IPS-18c (cell line): ENCODE results near the gene ABCG2.
"Not testable (repeated sequence)": the region's sequence is repeated elsewhere in the genome, so short reads cannot be mapped to it uniquely, and the experiment has no call there.

Source experiments
- H3K4me3 ChIP-seq: 2 replicates; pipeline ENCODE4 v1.7.0; 2013; ENCODE audit warnings: low read depth, mild to moderate bottlenecking, low read length, moderate library complexity; ENCODE audit not compliant: insufficient read depth
- H3K9me3 ChIP-seq: one replicate; pipeline ENCODE4 v1.6.1; 2013; ENCODE audit warnings: mild to moderate bottlenecking, low read length, moderate library complexity; ENCODE audit not compliant: control insufficient read depth, insufficient read depth

Gene ABCG2

GRCh38 chr4:88177983-88178625, 19.7 kb upstream of the ABCG2 start:
- Histone ChIP-seq H3K9me3 (no peaks in the 10 kb centered on the region), H3K4me3 (no peak overlapping the region)

GRCh38 chr4:88172987-88173386, 14.5 kb upstream of the ABCG2 start:
- H3K4me3 ChIP-seq = no peak overlapping the region
- no peaks in the 10 kb centered on the region for H3K9me3 ChIP-seq

- no peak overlapping the region for H3K4me3 ChIP-seq
- H3K9me3 ChIP-seq = no peaks in the 10 kb centered on the region
These were observed 12.8 kb upstream of the ABCG2 start for GRCh38 chr4:88171206-88171605.

DNA sequence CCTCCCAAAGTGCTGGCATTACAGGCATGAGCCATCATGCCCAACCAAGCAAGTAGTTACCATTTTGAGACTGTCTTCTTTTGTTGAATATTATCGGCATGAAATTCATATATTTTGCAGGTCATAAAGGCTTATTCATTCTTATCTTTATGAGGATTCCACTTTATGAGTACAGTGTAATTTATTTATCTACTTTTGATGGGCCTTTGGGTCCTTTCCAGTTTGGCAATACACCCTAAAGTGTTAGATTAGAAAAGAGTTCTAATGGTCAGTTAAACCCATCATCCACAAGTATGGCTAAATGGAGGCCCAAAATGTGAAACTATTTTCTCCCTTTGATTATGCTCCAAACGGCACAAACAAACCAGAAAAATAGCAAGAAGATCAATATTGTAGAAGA, 10.9 kb upstream of the ABCG2 start:
- Histone ChIP-seq H3K4me3 (no peak overlapping the region), H3K9me3 (no peaks in the 10 kb centered on the region)

DNA sequence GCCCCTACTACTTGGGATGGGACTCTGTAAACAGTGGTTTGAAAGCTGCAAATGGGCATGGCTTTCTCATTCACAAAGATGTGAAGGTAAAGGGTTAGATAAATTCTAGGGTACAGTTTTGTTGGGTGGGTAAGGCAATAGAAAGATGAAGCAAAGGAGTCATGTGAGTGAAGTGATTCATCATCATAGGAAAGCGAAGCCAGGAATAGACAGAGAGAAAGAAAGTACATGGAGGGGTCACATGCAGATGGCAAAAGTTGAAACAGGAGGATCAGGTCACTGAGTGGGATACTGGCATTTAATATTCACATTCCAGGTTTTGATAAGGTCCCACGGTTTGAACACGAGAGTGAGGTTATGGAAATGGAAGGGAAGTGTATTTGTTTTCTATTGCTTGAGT, 8.2 kb upstream of the ABCG2 start:
- Histone ChIP-seq H3K9me3 (no peaks in the 10 kb centered on the region), H3K4me3 (no peak overlapping the region)

DNA sequence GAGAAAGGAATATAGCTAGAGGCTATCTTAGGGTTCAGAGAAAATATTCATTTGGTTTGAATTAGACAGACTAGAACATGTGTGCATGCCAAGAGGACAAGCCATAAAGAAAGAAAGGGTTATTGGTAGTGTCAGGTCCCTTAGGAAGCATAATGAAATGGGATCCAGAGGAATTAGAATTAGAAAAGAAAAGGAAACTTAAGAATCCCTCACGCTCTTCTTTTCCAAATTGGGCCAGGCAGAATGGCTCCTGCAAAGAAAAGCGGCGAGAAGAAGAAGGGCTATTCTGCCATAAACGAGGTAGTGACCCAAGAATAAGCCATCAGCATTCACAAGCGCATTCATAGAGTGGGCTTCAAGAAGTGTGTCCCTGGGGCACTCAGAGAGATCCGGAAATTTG, 4.9 kb upstream of the ABCG2 start:
- H3K9me3 ChIP-seq = no peaks in the 10 kb centered on the region
- no peak overlapping the region for H3K4me3 ChIP-seq

DNA sequence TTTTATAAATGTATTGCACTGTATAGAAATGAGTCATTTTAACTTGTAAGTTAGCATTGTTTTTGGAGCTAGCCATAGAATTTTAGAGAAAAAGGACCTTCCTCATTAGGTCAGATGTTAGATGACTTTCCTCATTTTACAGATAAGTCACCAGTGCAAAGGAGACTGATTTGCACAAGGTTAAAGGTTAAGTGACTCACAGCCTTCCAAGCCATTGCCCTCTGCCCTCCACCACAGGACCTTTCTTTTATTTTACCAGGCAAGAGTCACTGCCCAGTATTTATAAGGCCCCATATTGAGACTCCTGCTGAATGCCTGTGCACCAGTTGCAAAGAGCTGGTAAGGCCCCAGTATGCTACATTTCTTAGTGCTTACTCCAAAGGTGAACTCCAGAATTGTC, 4.2 kb upstream of the ABCG2 start:
- no peak overlapping the region for H3K4me3 ChIP-seq
- no peaks in the 10 kb centered on the region for H3K9me3 ChIP-seq

GRCh38 chr4:88159229-88159725, 838 bp upstream of the ABCG2 start:
- H3K9me3 ChIP-seq = no peaks in the 10 kb centered on the region
- peak overlapping the region; percentile 72 for H3K4me3 ChIP-seq

DNA sequence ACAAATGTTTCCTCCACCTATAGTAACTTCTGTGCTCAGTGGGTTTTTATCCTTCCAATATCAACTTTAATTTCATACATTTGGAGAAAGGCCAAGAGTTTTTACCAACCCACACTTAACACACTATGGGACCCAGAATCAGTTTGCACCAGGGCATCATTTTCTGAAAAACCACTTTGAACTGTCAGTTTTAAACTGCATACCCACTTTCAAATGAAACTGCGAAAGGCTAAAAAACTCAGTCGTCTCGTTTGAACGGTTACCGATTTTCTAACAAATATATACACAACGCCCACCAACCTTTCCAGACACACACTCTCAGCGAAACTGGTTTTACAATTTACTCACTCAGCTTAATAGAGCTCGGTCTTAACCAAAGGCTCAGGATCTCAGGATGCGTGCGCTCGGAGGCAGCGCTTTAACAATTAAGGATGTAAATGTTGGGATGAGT, 376 bp downstream of the ABCG2 start:
- H3K9me3 ChIP-seq = no peaks in the 10 kb centered on the region
- peak overlapping the region; percentile 72 for H3K4me3 ChIP-seq

DNA sequence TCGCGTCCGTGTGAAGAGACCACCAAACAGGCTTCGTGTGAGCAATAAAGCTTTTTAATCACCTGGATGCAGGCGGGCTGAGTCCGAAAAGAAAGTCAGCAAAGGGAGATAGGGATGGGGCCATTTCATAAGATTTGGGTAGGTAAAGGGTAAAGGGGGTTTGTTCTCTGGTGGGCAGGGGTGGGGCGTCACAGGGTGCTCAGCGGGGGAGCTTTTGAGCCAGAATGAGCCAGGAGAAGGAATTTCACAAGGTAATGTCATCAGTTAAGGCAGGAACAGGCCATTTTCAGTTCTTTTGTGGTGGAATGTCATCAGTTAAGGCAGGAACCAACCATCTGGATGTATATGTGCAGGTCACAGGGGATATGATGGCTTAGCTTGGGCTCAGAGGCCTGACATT, 6.1 kb downstream of the ABCG2 start:
- not testable (repeated sequence) for H3K9me3 ChIP-seq, H3K4me3 ChIP-seq

DNA sequence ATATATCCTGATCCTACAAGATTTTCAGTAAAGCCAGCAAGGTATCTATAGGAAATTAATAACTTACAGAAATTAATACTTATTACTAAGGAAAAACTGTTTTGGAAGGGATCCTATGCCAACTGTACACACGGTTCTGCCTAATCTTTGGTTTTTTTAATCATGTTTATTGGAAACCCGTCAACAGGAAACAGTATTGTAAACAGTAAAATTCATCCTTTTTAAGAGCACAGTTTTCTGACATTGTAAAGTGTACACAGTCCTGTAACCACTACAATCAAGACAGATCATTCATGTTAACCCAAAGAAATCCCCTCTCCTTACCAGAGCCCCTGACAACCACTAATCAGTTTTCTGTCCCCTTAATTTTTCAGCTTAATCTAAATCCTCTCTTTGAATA, 9.9 kb downstream of the ABCG2 start:
- no peaks in the 10 kb centered on the region for H3K9me3 ChIP-seq

DNA sequence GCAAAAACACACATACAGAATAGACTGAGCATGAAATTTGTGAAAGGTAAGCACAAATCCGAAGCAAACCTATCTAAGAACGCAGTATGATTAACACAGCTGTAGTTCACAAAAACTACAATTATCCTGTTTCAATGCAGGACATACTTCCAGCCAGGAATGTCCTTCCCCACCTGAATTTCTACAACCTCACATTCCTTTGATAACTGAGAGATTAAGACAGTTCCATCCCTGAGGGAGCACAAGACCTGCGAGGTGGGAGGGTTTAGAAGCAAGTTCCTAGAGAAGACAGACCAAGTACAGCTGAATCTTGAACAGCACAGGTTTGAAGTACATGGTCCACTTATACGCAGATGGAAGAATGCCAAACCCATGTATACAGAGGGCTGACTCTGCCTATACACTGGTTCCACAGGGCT, 10.6 kb downstream of the ABCG2 start:
- Histone ChIP-seq H3K9me3 (no peaks in the 10 kb centered on the region), H3K4me3 (no peak overlapping the region)

More for the DNA sequence above, 9.9 kb downstream of the ABCG2 start:
- no peak overlapping the region for H3K4me3 ChIP-seq

- no peaks in the 10 kb centered on the region for H3K9me3 ChIP-seq
- H3K4me3 ChIP-seq = no peak overlapping the region
These were observed 11.5 kb downstream of the ABCG2 start for GRCh38 chr4:88146891-88147290.

DNA sequence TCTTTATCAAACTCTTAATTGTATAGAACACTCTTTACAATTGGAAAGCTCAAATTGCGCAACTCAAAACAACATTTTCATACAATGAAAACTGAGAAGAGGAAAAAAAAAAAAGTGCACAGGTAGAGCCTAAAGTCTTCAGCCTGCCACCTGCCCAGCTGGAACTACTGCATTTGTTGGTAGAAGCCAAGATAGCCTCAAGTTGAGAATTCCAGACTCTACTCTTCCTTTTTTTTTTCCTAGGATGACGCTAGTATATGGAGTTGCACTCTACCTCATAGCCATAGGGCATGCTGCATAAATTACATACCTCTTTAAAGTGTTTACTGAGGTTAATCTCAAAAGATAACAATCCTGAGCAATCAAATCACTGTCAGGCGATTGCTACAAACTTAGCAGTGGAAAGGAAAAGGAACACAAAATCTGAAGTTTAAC, 13.6 kb downstream of the ABCG2 start:
- H3K4me3 ChIP-seq = no peak overlapping the region

DNA sequence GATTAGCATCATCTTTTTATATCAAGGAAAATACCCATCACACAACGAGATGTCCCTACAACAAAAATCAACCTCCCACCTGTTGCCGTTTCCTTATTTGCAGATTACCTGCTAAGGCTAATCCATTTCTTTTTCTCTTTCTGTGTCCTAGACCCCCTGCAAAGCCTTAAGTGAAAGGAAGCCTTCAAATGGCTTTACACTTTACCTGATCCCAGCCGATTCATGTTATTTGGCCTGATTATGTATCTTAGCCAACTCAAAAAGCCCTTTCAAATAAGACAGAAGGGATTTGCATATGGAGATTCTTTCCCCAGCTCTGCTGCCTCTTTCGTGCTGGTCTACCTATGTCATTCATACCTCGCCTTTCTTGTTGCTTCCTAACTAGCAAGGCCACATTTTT, 14.4 kb downstream of the ABCG2 start:
- Histone ChIP-seq H3K9me3 (no peaks in the 10 kb centered on the region), H3K4me3 (no peak overlapping the region)

More for the DNA sequence above, 13.6 kb downstream of the ABCG2 start:
- no peaks in the 10 kb centered on the region for H3K9me3 ChIP-seq

DNA sequence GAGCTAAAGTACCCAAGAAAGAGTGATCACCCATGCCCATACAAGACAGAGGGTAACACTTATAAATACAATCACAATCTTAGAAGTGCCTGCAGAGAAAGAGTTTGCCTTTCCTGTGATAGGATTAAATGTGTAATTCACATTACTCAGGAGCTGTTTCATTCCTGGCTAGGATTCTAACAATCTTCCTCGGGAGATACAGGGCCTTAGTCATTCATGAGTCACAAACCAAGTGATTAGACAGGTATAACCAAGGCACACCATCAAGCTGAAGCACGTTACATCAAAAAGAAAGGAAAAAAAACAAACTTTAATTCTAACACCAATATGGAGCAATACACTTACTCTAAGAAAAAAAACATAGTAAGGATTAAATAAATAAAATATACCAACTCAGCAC, 14.9 kb downstream of the ABCG2 start:
- Histone ChIP-seq H3K4me3 (no peak overlapping the region), H3K9me3 (no peaks in the 10 kb centered on the region)

DNA sequence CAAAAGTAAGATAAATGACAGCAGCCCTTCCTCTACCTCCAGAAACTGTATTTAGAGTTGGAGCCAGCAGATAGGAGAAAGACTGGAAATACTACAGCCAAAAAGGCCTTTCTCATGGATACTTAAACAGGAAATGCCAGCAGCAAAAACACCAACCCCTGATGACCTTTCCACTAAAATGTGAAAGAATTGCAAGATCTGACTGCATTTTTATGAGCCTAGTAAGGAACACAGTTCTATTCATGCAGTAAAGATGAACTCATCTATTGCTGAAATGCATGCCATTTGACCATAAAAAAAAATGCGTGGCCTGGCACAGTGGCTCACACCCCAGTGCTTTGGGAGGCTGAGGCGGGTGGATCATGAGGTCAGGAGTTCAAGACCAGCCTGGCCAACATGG, 19.9 kb downstream of the ABCG2 start:
- no peak overlapping the region for H3K4me3 ChIP-seq

DNA sequence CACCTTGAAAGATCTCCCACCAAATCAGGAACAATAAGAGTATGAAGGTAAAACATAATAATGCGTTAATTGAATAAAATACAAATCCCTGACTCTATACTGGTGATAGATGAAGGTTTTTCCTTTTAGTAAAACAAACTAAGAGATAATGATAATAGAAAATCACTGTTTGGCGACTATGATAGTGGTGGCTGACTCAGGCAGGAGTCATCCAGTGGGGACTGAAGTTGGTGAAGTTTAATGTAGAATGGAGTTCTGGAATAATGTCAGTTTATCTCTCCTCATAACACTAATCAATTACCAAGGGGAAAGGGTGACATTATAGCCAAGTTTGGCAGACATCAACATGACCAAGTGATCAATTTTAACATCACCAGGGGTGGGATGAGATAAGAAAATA, 21.3 kb downstream of the ABCG2 start:
- H3K4me3 ChIP-seq = no peak overlapping the region
- H3K9me3 ChIP-seq = no peaks in the 10 kb centered on the region

More for the DNA sequence above, 19.9 kb downstream of the ABCG2 start:
- no peaks in the 10 kb centered on the region for H3K9me3 ChIP-seq

GRCh38 chr4:88136249-88136648, 22.2 kb downstream of the ABCG2 start:
- no peaks in the 10 kb centered on the region for H3K9me3 ChIP-seq
- no peak overlapping the region for H3K4me3 ChIP-seq
